ENCODE data around the gene FAM200B.

Gene FAM200B

DNA sequence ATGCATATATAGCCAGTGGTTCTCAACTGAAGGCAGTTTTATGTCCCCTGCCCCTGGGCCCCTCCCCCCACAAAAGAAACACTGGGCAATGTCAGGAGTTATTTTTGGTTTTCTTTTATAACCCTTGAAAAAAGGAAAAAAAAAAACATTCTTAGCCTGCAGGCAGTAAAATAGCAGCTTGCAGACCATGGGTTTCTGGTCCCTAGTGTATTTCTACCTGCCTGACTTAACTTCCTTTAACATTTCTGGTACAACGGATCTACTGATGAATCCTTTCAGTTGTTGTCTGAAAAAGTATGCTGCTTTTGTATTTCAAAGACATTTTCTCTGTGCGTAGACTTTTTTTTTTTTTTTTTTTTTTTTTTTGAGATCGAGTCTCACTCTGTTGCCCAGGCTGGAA is 11.1 kb upstream of the FAM200B start:
- in situ Hi-C loops (cut with HindIII; ENCODE audit: low pct_ligation_motif_present, low sequenced_read_pairs), result no loop called here
- DNase-seq, result no peak
- H3K27me3 ChIP-seq (replicated peaks), result no peaks in the 10 kb centered on the region
- H3K27ac ChIP-seq, result no peak overlapping the region
- TF ChIP-seq, protein P1, sequence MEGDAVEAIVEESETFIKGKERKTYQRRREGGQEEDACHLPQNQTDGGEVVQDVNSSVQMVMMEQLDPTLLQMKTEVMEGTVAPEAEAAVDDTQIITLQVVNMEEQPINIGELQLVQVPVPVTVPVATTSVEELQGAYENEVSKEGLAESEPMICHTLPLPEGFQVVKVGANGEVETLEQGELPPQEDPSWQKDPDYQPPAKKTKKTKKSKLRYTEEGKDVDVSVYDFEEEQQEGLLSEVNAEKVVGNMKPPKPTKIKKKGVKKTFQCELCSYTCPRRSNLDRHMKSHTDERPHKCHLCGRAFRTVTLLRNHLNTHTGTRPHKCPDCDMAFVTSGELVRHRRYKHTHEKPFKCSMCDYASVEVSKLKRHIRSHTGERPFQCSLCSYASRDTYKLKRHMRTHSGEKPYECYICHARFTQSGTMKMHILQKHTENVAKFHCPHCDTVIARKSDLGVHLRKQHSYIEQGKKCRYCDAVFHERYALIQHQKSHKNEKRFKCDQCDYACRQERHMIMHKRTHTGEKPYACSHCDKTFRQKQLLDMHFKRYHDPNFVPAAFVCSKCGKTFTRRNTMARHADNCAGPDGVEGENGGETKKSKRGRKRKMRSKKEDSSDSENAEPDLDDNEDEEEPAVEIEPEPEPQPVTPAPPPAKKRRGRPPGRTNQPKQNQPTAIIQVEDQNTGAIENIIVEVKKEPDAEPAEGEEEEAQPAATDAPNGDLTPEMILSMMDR (IDR thresholded peaks at IDR 0.05; ENCODE audit: low read depth, low read length, missing control alignments), result no peak
- no peak overlapping the region for H3K4me3 ChIP-seq (ENCODE audit: low read depth, low read length)
- H3K36me3 ChIP-seq (replicated peaks), result no peaks in the 10 kb centered on the region

DNA sequence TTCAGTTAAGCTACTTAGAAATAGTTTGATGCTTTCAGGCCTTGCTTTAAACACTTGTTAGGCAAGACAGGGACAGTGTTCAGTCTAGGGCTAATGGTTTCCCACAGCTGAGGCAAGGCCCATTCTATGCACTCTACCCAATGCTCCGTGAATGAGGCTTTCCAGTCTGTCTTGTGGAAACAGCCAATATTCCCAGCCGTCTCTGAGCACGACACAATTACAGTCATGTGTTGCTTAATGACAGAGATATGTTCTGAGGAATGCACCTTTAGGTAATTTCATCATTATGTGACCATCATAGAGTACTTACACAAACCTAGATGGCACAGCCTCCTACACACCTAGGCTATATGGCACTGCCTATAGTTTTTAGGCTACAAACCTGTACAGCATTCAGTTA is 9.5 kb upstream of the FAM200B start:
- TF ChIP-seq, protein P1 (IDR thresholded peaks at IDR 0.05; ENCODE audit: low read depth, low read length, missing control alignments), result no peak
- no peaks in the 10 kb centered on the region for H3K27me3 ChIP-seq (replicated peaks)
- in situ Hi-C loops (cut with HindIII; ENCODE audit: low pct_ligation_motif_present, low sequenced_read_pairs), result no loop called here
- no peak overlapping the region for H3K4me3 ChIP-seq (ENCODE audit: low read depth, low read length)
- no peak for DNase-seq
- no peak overlapping the region for H3K27ac ChIP-seq
- no peaks in the 10 kb centered on the region for H3K36me3 ChIP-seq (replicated peaks)

GRCh38 chr4:15673337-15673736 is 8.3 kb upstream of the FAM200B start:
- no peak overlapping the region for H3K4me3 ChIP-seq (ENCODE audit: low read depth, low read length)
- TF ChIP-seq, protein P1 (IDR thresholded peaks at IDR 0.05; ENCODE audit: low read depth, low read length, missing control alignments), result no peak
- H3K27ac ChIP-seq, result no peak overlapping the region
- in situ Hi-C loops (cut with HindIII; ENCODE audit: low pct_ligation_motif_present, low sequenced_read_pairs), result no loop called here
- DNase-seq, result no peak
- H3K36me3 ChIP-seq (replicated peaks), result no peaks in the 10 kb centered on the region
- no peaks in the 10 kb centered on the region for H3K27me3 ChIP-seq (replicated peaks)

DNA sequence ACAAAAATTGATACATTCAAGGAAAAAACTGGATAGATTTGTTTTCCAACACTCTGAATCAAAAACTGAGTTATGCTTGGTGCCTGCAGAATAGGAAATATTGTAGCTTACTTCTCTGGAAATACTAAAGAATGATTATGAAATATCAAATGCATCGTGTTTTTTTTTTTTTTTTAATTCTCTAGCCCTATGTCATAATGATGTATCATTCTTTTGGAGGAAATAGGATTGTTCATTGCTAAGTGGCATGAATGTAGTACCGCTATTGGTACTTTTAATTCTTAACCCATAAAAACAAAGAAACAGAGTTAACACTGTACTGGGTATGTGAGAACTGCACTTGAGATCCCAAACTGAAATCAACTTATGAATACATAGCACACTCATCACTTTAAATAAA is 7.6 kb upstream of the FAM200B start:
- Histone ChIP-seq H3K27me3 (replicated peaks) (no peaks in the 10 kb centered on the region), H3K36me3 (replicated peaks) (no peaks in the 10 kb centered on the region), H3K27ac (no peak overlapping the region), H3K4me3 (ENCODE audit: low read depth, low read length) (no peak overlapping the region)
- TF ChIP-seq, protein P1 (IDR thresholded peaks at IDR 0.05; ENCODE audit: low read depth, low read length, missing control alignments), result no peak
- DNase-seq, result no peak
- in situ Hi-C loops (cut with HindIII; ENCODE audit: low pct_ligation_motif_present, low sequenced_read_pairs), result no loop called here

DNA sequence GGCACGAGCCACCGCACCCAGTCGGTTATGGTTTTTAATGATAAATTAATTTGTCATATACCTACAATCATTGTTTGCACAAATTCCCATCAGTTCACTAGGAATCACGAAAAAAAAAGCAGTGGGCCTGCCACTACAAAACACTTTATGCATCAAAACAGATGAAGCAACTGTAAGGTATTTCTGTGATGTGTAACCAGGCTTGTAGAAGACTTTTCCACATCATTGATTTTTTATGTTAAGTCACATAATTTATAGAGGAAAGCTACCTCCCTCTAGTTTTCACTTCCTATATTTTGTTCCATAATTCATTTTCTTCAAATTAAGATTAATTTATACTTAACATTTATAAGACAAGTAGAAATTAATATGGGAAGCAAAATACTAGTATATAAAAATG is 6.7 kb upstream of the FAM200B start:
- DNase-seq, result no peak
- Histone ChIP-seq H3K36me3 (replicated peaks) (no peaks in the 10 kb centered on the region), H3K27me3 (replicated peaks) (no peaks in the 10 kb centered on the region), H3K4me3 (ENCODE audit: low read depth, low read length) (no peak overlapping the region), H3K27ac (no peak overlapping the region)
- in situ Hi-C loops (cut with HindIII; ENCODE audit: low pct_ligation_motif_present, low sequenced_read_pairs), result no loop called here
- TF ChIP-seq, protein P1 (IDR thresholded peaks at IDR 0.05; ENCODE audit: low read depth, low read length, missing control alignments), result no peak

- in situ Hi-C loops (cut with HindIII; ENCODE audit: low pct_ligation_motif_present, low sequenced_read_pairs), result no loop called here
- H3K27me3 ChIP-seq (replicated peaks), result no peaks in the 10 kb centered on the region
- H3K36me3 ChIP-seq (replicated peaks), result no peaks in the 10 kb centered on the region
- no peak overlapping the region for H3K4me3 ChIP-seq (ENCODE audit: low read depth, low read length)
- H3K27ac ChIP-seq, result no peak overlapping the region
- TF ChIP-seq, protein P1 (IDR thresholded peaks at IDR 0.05; ENCODE audit: low read depth, low read length, missing control alignments), result no peak
- no peak for DNase-seq
Observed at GRCh38 chr4:15675356-15675755, 6.3 kb upstream of the FAM200B start.
